Trophoblast cell (in vitro differentiated cells and primary cell): ENCODE measurements around the gene A3GALT2.

Source experiments
- DNase-seq, 2 donors: peaks; one replicate each; pipeline ENCODE4 v3.0.0-alpha.2; 2016
- H2AFZ ChIP-seq: 2 replicates; pipeline ENCODE4 v1.6.1; 2013; ENCODE audit warnings: low read length, moderate library complexity, mild to moderate bottlenecking; ENCODE audit not compliant: insufficient read depth, poor library complexity
- H2AK5ac ChIP-seq: 2 replicates; pipeline ENCODE4 v1.6.1; 2013; ENCODE audit warnings: mild to moderate bottlenecking, low read length
- H2BK120ac ChIP-seq: 2 replicates; pipeline ENCODE4 v1.6.1; 2013; ENCODE audit warnings: low read length, mild to moderate bottlenecking, moderate library complexity; ENCODE audit not compliant: insufficient read depth, poor library complexity
- H2BK12ac ChIP-seq: 2 replicates; pipeline ENCODE4 v1.6.1; 2013; ENCODE audit warnings: mild to moderate bottlenecking, low read length, moderate library complexity
- H2BK5ac ChIP-seq: 2 replicates; pipeline ENCODE4 v1.6.1; 2013; ENCODE audit warnings: low read length, low read depth, moderate library complexity, mild to moderate bottlenecking; ENCODE audit not compliant: poor library complexity
- H3K14ac ChIP-seq: 2 replicates; pipeline ENCODE4 v1.6.1; 2013; ENCODE audit warnings: mild to moderate bottlenecking, low read length
- H3K18ac ChIP-seq: 2 replicates; pipeline ENCODE4 v1.6.1; 2013; ENCODE audit warnings: mild to moderate bottlenecking, low read length
- H3K23ac ChIP-seq: 2 replicates; pipeline ENCODE4 v1.6.1; 2013; ENCODE audit warnings: low read length
- H3K27ac ChIP-seq: 2 replicates; pipeline ENCODE4 v1.5.1; 2013; ENCODE audit warnings: low read depth, mild to moderate bottlenecking, inconsistent platforms, low read length, moderate library complexity
- H3K27me3 ChIP-seq: 2 replicates; pipeline ENCODE4 v1.6.1; 2013; ENCODE audit warnings: inconsistent platforms, mild to moderate bottlenecking, low read length, moderate library complexity; ENCODE audit not compliant: insufficient read depth
- H3K36me3 ChIP-seq, 2 experiments: 1 replicate in 1 of 2; 2 replicates in 1 of 2; pipeline ENCODE4 v1.6.1; 2013; ENCODE audit warnings: low read length in 2 of 2, mild to moderate bottlenecking in 2 of 2, moderate library complexity in 1 of 2; ENCODE audit not compliant: insufficient read depth in 2 of 2, control insufficient read depth in 1 of 2
- H3K4ac ChIP-seq: 2 replicates; pipeline ENCODE4 v1.6.1; 2013; ENCODE audit warnings: low read depth, mild to moderate bottlenecking, low read length, moderate library complexity
- H3K4me1 ChIP-seq, 2 experiments: 1 replicate in 1 of 2; 2 replicates in 1 of 2; pipeline ENCODE4 v1.6.1; 2013; ENCODE audit warnings: low read length in 2 of 2, mild to moderate bottlenecking in 2 of 2, moderate library complexity in 1 of 2; ENCODE audit not compliant: insufficient read depth in 2 of 2, control insufficient read depth in 1 of 2
- H3K4me2 ChIP-seq: 2 replicates; pipeline ENCODE4 v1.6.1; 2013; ENCODE audit warnings: inconsistent platforms, mild to moderate bottlenecking, low read length, moderate library complexity
- H3K4me3 ChIP-seq: 2 replicates; pipeline ENCODE4 v1.5.1; 2013; ENCODE audit warnings: mild to moderate bottlenecking, low read depth, low read length, inconsistent platforms
- H3K79me1 ChIP-seq: one replicate; pipeline ENCODE4 v1.6.1; 2013; ENCODE audit warnings: low read length
- H3K79me2 ChIP-seq: 2 replicates; pipeline ENCODE4 v1.6.1; 2013; ENCODE audit warnings: low read length, mild to moderate bottlenecking; ENCODE audit not compliant: control insufficient read depth, insufficient read depth, poor library complexity
- H3K9ac ChIP-seq: 2 replicates; pipeline ENCODE4 v1.6.1; 2013; ENCODE audit warnings: mild to moderate bottlenecking, low read length
- H3K9me3 ChIP-seq: 2 replicates; pipeline ENCODE4 v1.6.1; 2013; ENCODE audit warnings: low read depth, mild to moderate bottlenecking, control low read depth, inconsistent platforms, low read length; ENCODE audit not compliant: insufficient read depth
- H4K12ac ChIP-seq: 2 replicates; pipeline ENCODE4 v1.6.1; 2013; ENCODE audit warnings: low read depth, mild to moderate bottlenecking, low read length, moderate library complexity
- H4K8ac ChIP-seq: 2 replicates; pipeline ENCODE4 v1.6.1; 2013; ENCODE audit warnings: low read depth, mild to moderate bottlenecking, low read length, moderate library complexity
- H4K91ac ChIP-seq: one replicate; pipeline ENCODE4 v1.6.1; 2013; ENCODE audit warnings: low read depth, mild to moderate bottlenecking, low read length, moderate library complexity
- WGBS: extraction: QIAGEN DNeasy Blood & Tissue Kit; methylation state at CpG from one replicate; pipeline ENCODE4 v1.1.7; 2013; ENCODE audit warnings: missing lambda C conversion rate; ENCODE audit not compliant: insufficient read length, insufficient coverage; ENCODE audit errors: extremely low coverage; 5-methylcytosine and 5-hydroxymethylcytosine counted together

A3GALT2 gene

DNA sequence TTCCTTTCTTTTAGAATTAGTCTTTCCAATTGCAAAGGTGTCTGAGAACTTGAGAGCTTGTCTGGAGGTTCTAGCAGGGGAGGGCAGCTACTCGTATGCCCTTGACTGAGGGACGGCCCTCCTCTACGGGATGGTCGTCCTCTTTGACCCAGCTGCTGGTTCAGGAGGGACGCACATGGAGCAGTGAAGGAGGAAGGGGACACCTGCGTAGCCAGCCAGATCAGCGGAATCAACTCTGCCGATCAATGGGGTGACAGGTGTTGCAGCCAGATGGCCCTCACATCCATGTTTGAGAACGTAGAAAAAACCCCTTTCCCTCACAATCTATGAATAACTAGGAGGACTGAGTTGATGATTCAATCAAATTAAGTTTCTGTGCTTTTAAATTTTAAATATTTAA is 15.7 kb upstream of the A3GALT2 start:
- Histone ChIP-seq H2AFZ (peak overlapping the region; percentile 50), H3K79me1 (peaks cover 10% of the 10 kb centered on the region), H4K12ac (no peak overlapping the region), H2BK12ac (no peak overlapping the region), H4K8ac (no peak overlapping the region), H3K4ac (peak overlapping the region; percentile 93), H3K4me3 (no peak overlapping the region), H3K79me2 (peaks cover 15% of the 10 kb centered on the region), H3K23ac (no peak overlapping the region), H3K36me3 (peaks cover 27 to 37% of the 10 kb centered on the region in 2 experiments), H3K4me1 (peaks cover 31 to 39% of the 10 kb centered on the region in 2 experiments), H2BK120ac (no peak overlapping the region), H3K27me3 (no peaks in the 10 kb centered on the region), H3K9me3 (no peaks in the 10 kb centered on the region), H2BK5ac (no peak overlapping the region), H3K9ac (no peak overlapping the region), H3K18ac (peak overlapping the region; percentile 92), H4K91ac (no peak overlapping the region), H2AK5ac (no peak overlapping the region), H3K4me2 (no peak overlapping the region), H3K14ac (peak overlapping the region; percentile 47), H3K27ac (no peak overlapping the region)
- DNase-seq: no peak
- no CpG with 5 or more reads among the region's 9 CpGs for WGBS

DNA sequence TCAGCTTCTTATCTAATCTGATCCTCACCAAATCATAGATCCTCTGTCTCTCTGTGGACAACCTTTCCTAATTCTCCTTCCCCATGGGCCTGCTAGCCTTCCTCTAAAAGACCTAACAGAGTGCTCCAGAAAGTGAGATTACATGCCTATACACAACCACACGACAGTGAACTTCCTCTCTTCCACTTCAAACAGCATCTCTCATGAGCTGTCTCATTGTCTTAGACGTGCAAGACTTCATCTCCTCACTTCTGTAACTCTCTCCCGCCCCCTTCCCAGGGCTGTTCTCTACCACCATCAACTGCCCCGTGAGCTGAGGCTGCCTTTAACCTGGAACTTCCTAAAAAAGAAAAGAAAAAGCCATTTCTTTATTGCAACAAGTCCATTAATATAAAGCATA is 14.1 kb upstream of the A3GALT2 start:
- Histone ChIP-seq H4K91ac (no peak overlapping the region), H3K9ac (no peak overlapping the region), H3K27me3 (no peaks in the 10 kb centered on the region), H3K79me1 (peaks cover 10% of the 10 kb centered on the region), H3K14ac (no peak overlapping the region), H2AK5ac (no peak overlapping the region), H4K8ac (no peak overlapping the region), H3K9me3 (no peaks in the 10 kb centered on the region), H3K27ac (no peak overlapping the region), H2BK12ac (no peak overlapping the region), H2BK120ac (no peak overlapping the region), H4K12ac (no peak overlapping the region), H3K4ac (no peak overlapping the region), H3K23ac (no peak overlapping the region), H3K4me1 (peaks cover 21 to 30% of the 10 kb centered on the region in 2 experiments), H3K4me2 (no peak overlapping the region), H3K4me3 (no peak overlapping the region), H2AFZ (no peak overlapping the region), H2BK5ac (no peak overlapping the region), H3K18ac (no peak overlapping the region), H3K36me3 (peaks cover 37 to 52% of the 10 kb centered on the region in 2 experiments), H3K79me2 (peaks cover 6% of the 10 kb centered on the region)
- no CpG with 5 or more reads among the region's 4 CpGs for WGBS
- no peak for DNase-seq

DNA sequence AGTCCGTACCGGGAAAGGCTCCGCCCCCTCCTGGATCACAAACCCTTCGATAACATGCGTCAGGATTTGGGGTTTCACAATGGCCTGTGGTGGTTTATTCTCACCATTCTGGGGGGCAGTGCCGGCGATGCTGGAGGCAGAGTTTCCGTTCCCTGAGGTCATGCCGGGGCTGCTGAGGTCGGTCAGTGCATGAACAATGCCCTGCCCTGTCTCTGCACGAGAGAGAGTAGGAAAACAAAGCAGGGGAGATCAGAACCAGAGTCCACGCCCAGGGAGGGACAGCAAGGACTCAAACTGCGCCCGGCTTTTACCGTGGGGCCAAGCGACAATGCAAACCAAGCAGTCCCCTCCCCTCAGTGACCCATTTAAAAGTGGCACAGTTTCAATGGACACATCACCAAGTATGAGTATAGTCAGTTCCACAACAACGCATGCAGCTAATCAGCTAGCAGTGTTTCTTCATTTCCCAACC is 13.2 kb upstream of the A3GALT2 start:
- H3K9ac ChIP-seq: no peak overlapping the region
- H2BK12ac ChIP-seq: no peak overlapping the region
- no peak overlapping the region for H2AK5ac ChIP-seq
- peaks cover 16 to 23% of the 10 kb centered on the region in 2 experiments for H3K4me1 ChIP-seq
- H4K91ac ChIP-seq: no peak overlapping the region
- no peaks in the 10 kb centered on the region for H3K27me3 ChIP-seq
- no peak overlapping the region for H3K4me3 ChIP-seq
- H3K4me2 ChIP-seq: no peak overlapping the region
- DNase-seq: no peak
- no peak overlapping the region for H2BK120ac ChIP-seq
- peak overlapping the region; percentile 30 for H2AFZ ChIP-seq
- no peak overlapping the region for H3K4ac ChIP-seq
- H2BK5ac ChIP-seq: no peak overlapping the region
- H3K14ac ChIP-seq: no peak overlapping the region
- peaks cover 4% of the 10 kb centered on the region for H3K79me2 ChIP-seq
- H3K9me3 ChIP-seq: peaks cover 3% of the 10 kb centered on the region
- no CpG with 5 or more reads among the region's 17 CpGs for WGBS
- H3K79me1 ChIP-seq: peaks cover 7% of the 10 kb centered on the region
- H3K23ac ChIP-seq: no peak overlapping the region
- peaks cover 42 to 60% of the 10 kb centered on the region in 2 experiments for H3K36me3 ChIP-seq
- H3K18ac ChIP-seq: peak overlapping the region; percentile 51
- H3K27ac ChIP-seq: no peak overlapping the region
- H4K12ac ChIP-seq: no peak overlapping the region
- H4K8ac ChIP-seq: no peak overlapping the region

DNA sequence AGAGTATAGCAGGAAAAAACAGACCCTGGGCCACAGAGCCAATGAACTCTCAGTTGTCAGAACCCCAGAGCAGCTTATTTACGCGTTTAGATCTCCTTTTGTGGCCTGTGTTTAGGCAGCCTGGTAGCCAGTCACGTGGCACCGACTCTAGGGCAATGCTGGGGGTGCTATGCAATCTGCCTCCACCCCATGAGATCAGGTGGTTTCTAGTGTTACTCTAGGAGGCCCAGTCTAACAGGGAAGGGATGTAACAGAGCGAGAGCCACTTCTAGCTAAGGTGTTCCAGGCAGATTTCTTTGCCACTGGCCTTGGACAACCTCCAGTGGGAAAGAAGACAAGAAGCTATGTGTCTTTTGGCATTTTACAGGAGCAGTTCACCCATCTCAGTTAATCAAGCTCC is 12.0 kb upstream of the A3GALT2 start:
- Histone ChIP-seq H3K23ac (peak overlapping the region; percentile 41), H3K36me3 (peaks cover 50 to 73% of the 10 kb centered on the region in 2 experiments), H4K8ac (no peak overlapping the region), H2AFZ (no peak overlapping the region), H3K79me1 (peaks cover 2% of the 10 kb centered on the region), H2BK12ac (no peak overlapping the region), H2BK120ac (no peak overlapping the region), H3K4me1 (peaks cover 7 to 13% of the 10 kb centered on the region in 2 experiments), H3K27me3 (no peaks in the 10 kb centered on the region), H4K12ac (no peak overlapping the region), H3K14ac (no peak overlapping the region), H3K4me2 (no peak overlapping the region), H4K91ac (no peak overlapping the region), H2BK5ac (no peak overlapping the region), H3K27ac (no peak overlapping the region), H3K18ac (no peak overlapping the region), H3K4me3 (no peak overlapping the region), H2AK5ac (no peak overlapping the region), H3K4ac (no peak overlapping the region), H3K9ac (no peak overlapping the region), H3K79me2 (peaks cover 4% of the 10 kb centered on the region), H3K9me3 (peaks cover 3% of the 10 kb centered on the region)
- no CpG with 5 or more reads among the region's 5 CpGs for WGBS
- DNase-seq: no peak
